Activated naive CD8-positive, alpha-beta T cell treated with anti-CD3 and anti-CD28 coated beads, Interleukin-2, amount 10 ng/mL, durations not matched to agents 7 days and 5 days (primary cell): ENCODE results near the gene DHRS12. TPM values are rescaled to one million over a fixed set of nuclear protein-coding genes. Genes with fewer than 3 reads are reported as not detected.

Experiments used
- ATAC-seq: fragments of 150-1000 bp; cut with Tn5 transposase; one replicate; pipeline ENCODE4 v1.10.0; 2021; ENCODE audit warnings: low read depth, moderate library complexity
- POLR2A ChIA-PET: fragments of 350-600 bp; sonication (Branson Sonifier 250); formaldehyde crosslinking; loops from one replicate; lab custom pipeline; 2021; ENCODE audit warnings: antibody characterized with exemption; lab: Charles Lee
- DNase-seq: peaks from one replicate; pipeline ENCODE4 v3.0.0; 2021
- H3K27ac Mint-ChIP-seq: one replicate; pipeline ENCODE4 v1.8.0; 2022; ENCODE audit warnings: mild to moderate bottlenecking, mixed read lengths
- H3K27me3 Mint-ChIP-seq: one replicate; pipeline ENCODE4 v1.8.0; 2022; ENCODE audit warnings: mild to moderate bottlenecking, moderate library complexity, mixed read lengths
- H3K36me3 Mint-ChIP-seq: one replicate; pipeline ENCODE4 v1.8.0; 2021; ENCODE audit warnings: mild to moderate bottlenecking, mixed read lengths
- H3K4me1 Mint-ChIP-seq: one replicate; pipeline ENCODE4 v1.8.0; 2021; ENCODE audit warnings: mixed read lengths
- H3K4me3 Mint-ChIP-seq: one replicate; pipeline ENCODE4 v1.8.0; 2022; ENCODE audit warnings: mild to moderate bottlenecking, moderate library complexity, mixed read lengths
- H3K9me3 Mint-ChIP-seq: one replicate; pipeline ENCODE4 v1.8.0; 2021; ENCODE audit warnings: mixed read lengths
- total RNA-seq, 2 experiments: library from RNA; stranded (reverse); gene quantifications; one replicate each; pipeline ENCODE4 v1.2.3, GENCODE V29; 2021

DHRS12 gene
- total RNA-seq, 2 experiments from 2014 or later, result 12.6 to 13.1 TPM

- Mint-ChIP-seq H3K4me3 (no peak overlapping the region), H3K36me3 (peaks cover 16% of the 10 kb centered on the region), H3K4me1 (peaks cover 3% of the 10 kb centered on the region), H3K27me3 (no peaks in the 10 kb centered on the region), H3K27ac (no peak overlapping the region), H3K9me3 (no peaks in the 10 kb centered on the region)
- POLR2A ChIA-PET, result no interaction called here
- ATAC-seq (no peak), DNase-seq (no peak)
Measured at GRCh38 chr13:51727634-51728274, 76.2 kb downstream of the DHRS12 start.

- ATAC-seq (no peak), DNase-seq (no peak)
- H3K27me3 Mint-ChIP-seq, result no peaks in the 10 kb centered on the region
- no peaks in the 10 kb centered on the region for H3K9me3 Mint-ChIP-seq
- peaks cover 3% of the 10 kb centered on the region for H3K4me1 Mint-ChIP-seq
- no peak overlapping the region for H3K27ac Mint-ChIP-seq
- peaks cover 14% of the 10 kb centered on the region for H3K36me3 Mint-ChIP-seq
- H3K4me3 Mint-ChIP-seq, result no peak overlapping the region
- POLR2A ChIA-PET, result no interaction called here
Measured at GRCh38 chr13:51726446-51727193, 77.3 kb downstream of the DHRS12 start.

- DNase-seq, result no peak
- POLR2A ChIA-PET, result no interaction called here
- H3K36me3 Mint-ChIP-seq, result peaks cover 14% of the 10 kb centered on the region
Measured at GRCh38 chr13:51724721-51725120, 79.2 kb downstream of the DHRS12 start.

GRCh38 chr13:51723529-51723928, 80.4 kb downstream of the DHRS12 start:
- H3K27me3 Mint-ChIP-seq, result no peaks in the 10 kb centered on the region
- no peak overlapping the region for H3K4me3 Mint-ChIP-seq
- POLR2A ChIA-PET, result no interaction called here
- H3K36me3 Mint-ChIP-seq, result peaks cover 14% of the 10 kb centered on the region
- H3K4me1 Mint-ChIP-seq, result no peaks in the 10 kb centered on the region
- no peaks in the 10 kb centered on the region for H3K9me3 Mint-ChIP-seq
- DNase-seq (no peak), ATAC-seq (no peak)
- H3K27ac Mint-ChIP-seq, result no peak overlapping the region

More at GRCh38 chr13:51724721-51725120, 79.2 kb downstream of the DHRS12 start:
- Mint-ChIP-seq H3K4me1 (no peaks in the 10 kb centered on the region), H3K27me3 (no peaks in the 10 kb centered on the region), H3K27ac (no peak overlapping the region), H3K9me3 (no peaks in the 10 kb centered on the region), H3K4me3 (no peak overlapping the region)
- ATAC-seq, result no peak

GRCh38 chr13:51721496-51721895, 82.5 kb downstream of the DHRS12 start:
- Mint-ChIP-seq H3K27me3 (no peaks in the 10 kb centered on the region), H3K4me3 (no peak overlapping the region), H3K36me3 (peaks cover 7% of the 10 kb centered on the region), H3K27ac (no peak overlapping the region), H3K9me3 (no peaks in the 10 kb centered on the region), H3K4me1 (no peaks in the 10 kb centered on the region)
- no peak for DNase-seq
- no peak for ATAC-seq
- POLR2A ChIA-PET, result no interaction called here

- no peaks in the 10 kb centered on the region for H3K27me3 Mint-ChIP-seq
- DNase-seq (no peak), ATAC-seq (no peak)
- peaks cover 4% of the 10 kb centered on the region for H3K36me3 Mint-ChIP-seq
- H3K4me3 Mint-ChIP-seq, result no peak overlapping the region
- no peak overlapping the region for H3K27ac Mint-ChIP-seq
- no peaks in the 10 kb centered on the region for H3K4me1 Mint-ChIP-seq
- no peaks in the 10 kb centered on the region for H3K9me3 Mint-ChIP-seq
- POLR2A ChIA-PET, result no interaction called here
Measured at GRCh38 chr13:51719394-51719793, 84.6 kb downstream of the DHRS12 start.

Other genes with a start within 250 kb of the DHRS12 start
- gene WDFY2, start 219.7 kb downstream of the DHRS12 start, total RNA-seq, result 10 to 100 TPM; 12.7 to 15.5 TPM
- gene TMEM272, start 41.0 kb upstream of the DHRS12 start, total RNA-seq, result 1 to 10 TPM in 1 of 2 experiments, under 1 TPM in 1; 1.00 to 1.9 TPM
- not detected for gene CCDC70, start 57.8 kb upstream of the DHRS12 start, total RNA-seq
- under 1 TPM; 0.51 to 0.64 TPM for gene ATP7B, start 207.3 kb upstream of the DHRS12 start, total RNA-seq
- 10 to 100 TPM; 30.0 to 30.5 TPM for gene ALG11, start 208.2 kb upstream of the DHRS12 start, total RNA-seq
- gene UTP14C, start 220.5 kb upstream of the DHRS12 start, total RNA-seq, result 10 to 100 TPM; 10.7 to 12.4 TPM